ENCODE measurements around the gene CD2. TPM values are rescaled to one million over a fixed set of nuclear protein-coding genes. Genes with fewer than 3 reads are reported as not detected.

CD2 gene
- total and polyA plus RNA-seq, 2 of the 8 experiments (the other 6 are each of a cell fraction or from before 2014, with no cell fraction given), result not detected

DNA sequence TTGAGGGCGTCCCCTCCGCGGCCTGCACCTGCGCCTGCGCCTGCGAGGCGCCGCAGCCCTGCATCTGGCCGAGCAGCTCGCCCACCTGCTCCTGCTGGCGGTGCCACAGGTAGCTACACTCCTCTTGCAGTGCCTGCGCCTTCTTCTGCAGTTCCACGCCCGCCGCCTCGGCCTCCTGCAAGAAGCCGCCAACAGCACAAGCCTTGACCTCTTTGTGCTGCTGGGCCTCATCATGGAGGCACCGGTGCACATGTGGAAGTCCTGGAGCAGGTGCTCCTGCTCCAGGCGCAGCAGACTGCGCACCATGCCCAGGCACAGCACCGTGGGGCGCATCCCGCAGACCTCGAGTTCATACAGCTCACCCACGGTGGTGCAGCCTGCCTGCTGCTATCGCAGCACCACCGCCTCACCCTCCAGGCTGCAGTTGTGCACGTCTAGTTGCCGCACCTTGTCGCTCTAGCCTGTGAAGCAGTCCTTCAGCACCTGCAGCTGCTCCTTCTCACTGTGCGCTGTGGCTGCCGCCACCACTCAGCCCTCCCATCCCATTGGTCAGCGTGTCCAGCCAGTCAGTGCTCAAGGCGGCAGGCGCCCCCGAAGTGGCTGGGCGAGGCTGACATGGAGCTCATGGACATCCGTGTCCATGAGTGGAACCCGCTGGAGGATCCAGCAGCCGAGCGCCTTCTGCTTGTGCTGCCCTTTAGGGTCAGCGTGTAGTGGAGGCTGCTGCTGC, 12.2 kb upstream of the CD2 start:
- Histone ChIP-seq H4K20me1 (replicated peaks in 1 of 2; ENCODE audit: control insufficient read depth in 1 of 2, insufficient read depth in 2 of 2, low read length in 2 of 2) (no peaks in the 10 kb centered on the region), H3K79me1 (ENCODE audit: low read depth, low read length) (no peaks in the 10 kb centered on the region), H2AFZ (ENCODE audit: low read length) (no peak overlapping the region), H3K4me3 (ENCODE audit: extremely low read depth in 1 of 4, insufficient read depth in 2 of 4, low read depth in 3 of 4, low read length in 4 of 4) (no peak overlapping the region), H2BK20ac (ENCODE audit: low read length) (no peak overlapping the region), H2BK120ac (replicated peaks; ENCODE audit: low read depth, low read length) (no peak overlapping the region), H2BK12ac (ENCODE audit: low read depth, low read length) (no peak overlapping the region; the same call in 1 of the 2 replicates), H2BK5ac (ENCODE audit: low read depth, low read length) (no peak overlapping the region), H3K23me2 (ENCODE audit: low read depth, low read length) (no peaks in the 10 kb centered on the region), H4K5ac (ENCODE audit: insufficient read length, low read depth, low read length) (no peak overlapping the region), H3K9ac (replicated peaks in 1 of 4; ENCODE audit: extremely low read depth in 1 of 4, low read depth in 3 of 4, low read length in 3 of 4) (no peak overlapping the region), H3K23ac (ENCODE audit: insufficient read length) (no peak overlapping the region), H3K27me3 (replicated peaks in 1 of 4; ENCODE audit: control insufficient read depth in 3 of 4, extremely low read depth in 1 of 4, insufficient read depth in 3 of 4, low read length in 3 of 4) (peaks cover 0 to 2% (median 0%) of the 10 kb centered on the region in 4 experiments; a peak in 1 of 7 replicates), H4K91ac (replicated peaks; ENCODE audit: insufficient read length, low read length) (no peak overlapping the region), H3K14ac (ENCODE audit: insufficient read length) (no peak overlapping the region), H2BK15ac (ENCODE audit: low read length) (no peak overlapping the region), H3K79me2 (ENCODE audit: control insufficient read depth in 1 of 2, insufficient read depth in 2 of 2, low read length in 2 of 2) (no peaks in the 10 kb centered on the region), H3K36me3 (ENCODE audit: control insufficient read depth in 2 of 4, insufficient read depth in 4 of 4, low read length in 3 of 4) (no peaks in the 10 kb centered on the region), H2AK5ac (ENCODE audit: low read depth, low read length) (no peak overlapping the region), H3K9me3 (ENCODE audit: insufficient read depth in 2 of 2, low read depth in 1 of 2, low read length in 1 of 2) (peaks cover 24 to 28% of the 10 kb centered on the region in 2 experiments), H3K27ac (ENCODE audit: low read depth, low read length) (no peak overlapping the region), H4K8ac (ENCODE audit: extremely low read depth, insufficient read depth, low read length) (no peak overlapping the region), H3K4ac (replicated peaks; ENCODE audit: insufficient read length, low read depth, low read length) (no peak overlapping the region), H3K18ac (ENCODE audit: extremely low read depth, low read length) (no peak overlapping the region), H3K56ac (replicated peaks; ENCODE audit: insufficient read length, low read depth, low read length) (no peak overlapping the region), H3K4me2 (ENCODE audit: insufficient read depth in 1 of 2, low read depth in 2 of 2, low read length in 2 of 2) (no peak overlapping the region), H3K4me1 (replicated peaks in 1 of 4; ENCODE audit: control insufficient read depth in 3 of 4, insufficient read depth in 4 of 4, low read length in 3 of 4) (no peaks in the 10 kb centered on the region)
- DNase-seq (ENCODE audit: low read depth in 1 of 2, low spot score in 2 of 2), result no peak
- POLR2A ChIA-PET (ENCODE audit: partially characterized antibody), result no interaction called here
- no peak for FAIRE-seq
- CTCF ChIA-PET (ENCODE audit: partially characterized antibody), result interaction anchor here (0.7 to 1.1 kb wide), 5 partner anchors 17 to 184 kb away, joined by 3 to 4 read pairs (median 3); no protein-coding TSS in a partner anchor
- WGBS, 2 experiments (ENCODE audit: extremely low coverage in 1 of 2, insufficient coverage in 1 of 2, insufficient read length in 1 of 2, insufficient replicate concordance in 2 of 2, low coverage in 1 of 2, low lambda C conversion rate in 2 of 2, missing lambda C conversion rate in 1 of 2), result 88% methylated on average over 40 of the region's 42 CpGs; no CpG with 5 or more reads in 1 of the 2 experiments
- TF ChIP-seq, protein P1, sequence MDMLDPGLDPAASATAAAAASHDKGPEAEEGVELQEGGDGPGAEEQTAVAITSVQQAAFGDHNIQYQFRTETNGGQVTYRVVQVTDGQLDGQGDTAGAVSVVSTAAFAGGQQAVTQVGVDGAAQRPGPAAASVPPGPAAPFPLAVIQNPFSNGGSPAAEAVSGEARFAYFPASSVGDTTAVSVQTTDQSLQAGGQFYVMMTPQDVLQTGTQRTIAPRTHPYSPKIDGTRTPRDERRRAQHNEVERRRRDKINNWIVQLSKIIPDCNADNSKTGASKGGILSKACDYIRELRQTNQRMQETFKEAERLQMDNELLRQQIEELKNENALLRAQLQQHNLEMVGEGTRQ (IDR thresholded peaks at IDR 0.05; ENCODE audit: low read length), result no peak
- TF ChIP-seq RXRA (IDR thresholded peaks at IDR 0.05; ENCODE audit: insufficient read depth, low read depth, low read length), result no peak
- TF ChIP-seq KDM1A (IDR thresholded peaks at IDR 0.05; ENCODE audit: borderline replicate concordance, low read length), result no peak
- TF ChIP-seq CHD1 (IDR thresholded peaks at IDR 0.05; ENCODE audit: low read depth, low read length), result no peak
- TF ChIP-seq, protein P2, sequence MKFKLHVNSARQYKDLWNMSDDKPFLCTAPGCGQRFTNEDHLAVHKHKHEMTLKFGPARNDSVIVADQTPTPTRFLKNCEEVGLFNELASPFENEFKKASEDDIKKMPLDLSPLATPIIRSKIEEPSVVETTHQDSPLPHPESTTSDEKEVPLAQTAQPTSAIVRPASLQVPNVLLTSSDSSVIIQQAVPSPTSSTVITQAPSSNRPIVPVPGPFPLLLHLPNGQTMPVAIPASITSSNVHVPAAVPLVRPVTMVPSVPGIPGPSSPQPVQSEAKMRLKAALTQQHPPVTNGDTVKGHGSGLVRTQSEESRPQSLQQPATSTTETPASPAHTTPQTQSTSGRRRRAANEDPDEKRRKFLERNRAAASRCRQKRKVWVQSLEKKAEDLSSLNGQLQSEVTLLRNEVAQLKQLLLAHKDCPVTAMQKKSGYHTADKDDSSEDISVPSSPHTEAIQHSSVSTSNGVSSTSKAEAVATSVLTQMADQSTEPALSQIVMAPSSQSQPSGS (IDR thresholded peaks at IDR 0.05; ENCODE audit: low read length), result no peak
- TF ChIP-seq CBX5 (IDR thresholded peaks at IDR 0.05; ENCODE audit: low read depth, low read length), result no peak
- no peak for TF ChIP-seq JUND (IDR thresholded peaks at IDR 0.05; ENCODE audit: low read length)
- TF ChIP-seq BCL11A (IDR thresholded peaks at IDR 0.05; ENCODE audit: low read depth in 2 of 2, low read length in 2 of 2), result no peak
- TF ChIP-seq RNF2 (IDR thresholded peaks at IDR 0.05; ENCODE audit: borderline replicate concordance, low read depth, low read length, missing control alignments, poor library complexity, severe bottlenecking), result no peak

Measured in H1 (cell line).